ENCODE measurements around the gene PSPC1.
A peak's percentile ranks its signal among the peaks of the same experiment; 100 is the strongest.
"Not testable (repeated sequence)": the region's sequence is repeated elsewhere in the genome, so short reads cannot be mapped to it uniquely, and the experiment has no call there.

Gene PSPC1

GRCh38 chr13:19791953-19792537 is 9.3 kb upstream of the PSPC1 start:
- DNase-seq (ENCODE audit: low read depth in 1 of 2, low spot score in 1 of 2): no peak
- no peak for TF ChIP-seq GABPA (IDR thresholded peaks at IDR 0.05; ENCODE audit: low read depth)
- no peak for TF ChIP-seq POLR2AphosphoS5 (IDR thresholded peaks at IDR 0.05; ENCODE audit: low read depth)
- TF ChIP-seq SPI1 (IDR thresholded peaks at IDR 0.05; ENCODE audit: borderline replicate concordance, low read depth): no peak
- TF ChIP-seq REST (IDR thresholded peaks at IDR 0.05; ENCODE audit: insufficient replicate concordance, low read depth): no peak
- no peak for TF ChIP-seq CTCF (IDR thresholded peaks at IDR 0.05; ENCODE audit: insufficient read depth, low read length)
- Histone ChIP-seq H3K4me3 (replicated peaks; ENCODE audit: insufficient read depth, low read length) (no peak overlapping the region), H3K27ac (replicated peaks) (no peak overlapping the region), H3K27me3 (ENCODE audit: insufficient read depth, poor library complexity, severe bottlenecking) (no peaks in the 10 kb centered on the region)

GRCh38 chr13:19782049-19782726 is 557 bp downstream of the PSPC1 start:
- Histone ChIP-seq H3K27ac (replicated peaks) (peak overlapping the region; percentile 93), H3K4me3 (replicated peaks; ENCODE audit: insufficient read depth, low read length) (peak overlapping the region; percentile 55), H3K27me3 (ENCODE audit: insufficient read depth, poor library complexity, severe bottlenecking) (no peaks in the 10 kb centered on the region)
- peak; percentile 30 to 47 for DNase-seq (ENCODE audit: low read depth in 1 of 2, low spot score in 1 of 2)
- TF ChIP-seq CTCF (IDR thresholded peaks at IDR 0.05; ENCODE audit: insufficient read depth, low read length): no peak

GRCh38 chr13:19781526-19781925 is 1.2 kb downstream of the PSPC1 start:
- Histone ChIP-seq H3K4me3 (replicated peaks; ENCODE audit: insufficient read depth, low read length) (peak overlapping the region; percentile 55), H3K27ac (replicated peaks) (peak overlapping the region; percentile 93), H3K27me3 (ENCODE audit: insufficient read depth, poor library complexity, severe bottlenecking) (no peaks in the 10 kb centered on the region)
- no peak for TF ChIP-seq REST (IDR thresholded peaks at IDR 0.05; ENCODE audit: insufficient replicate concordance, low read depth)
- TF ChIP-seq CTCF (IDR thresholded peaks at IDR 0.05; ENCODE audit: insufficient read depth, low read length): no peak
- no peak for TF ChIP-seq GABPA (IDR thresholded peaks at IDR 0.05; ENCODE audit: low read depth)
- no peak for TF ChIP-seq POLR2AphosphoS5 (IDR thresholded peaks at IDR 0.05; ENCODE audit: low read depth)
- no peak for TF ChIP-seq SPI1 (IDR thresholded peaks at IDR 0.05; ENCODE audit: borderline replicate concordance, low read depth)
- peak in 1 of 2 experiments; percentile 9 for DNase-seq (ENCODE audit: low read depth in 1 of 2, low spot score in 1 of 2)

GRCh38 chr13:19780753-19781418 is 1.9 kb downstream of the PSPC1 start:
- DNase-seq (ENCODE audit: low read depth in 1 of 2, low spot score in 1 of 2); H3K27me3 ChIP-seq (ENCODE audit: insufficient read depth, poor library complexity, severe bottlenecking): not testable (repeated sequence)
- Histone ChIP-seq H3K27ac (replicated peaks) (peak overlapping the region; percentile 93), H3K4me3 (replicated peaks; ENCODE audit: insufficient read depth, low read length) (peak overlapping the region; percentile 55)
